T-cell (primary cell): ENCODE data around the gene SMYD4. TPM values are rescaled to one million over a fixed set of nuclear protein-coding genes. Genes with fewer than 3 reads are reported as not detected.

Experiments used
- ATAC-seq, 4 experiments: fragments of 200-7000 bp in 3 of 4; fragments of 150-1000 bp in 1 of 4; cut with Tn5 transposase; replicated peaks in 1 of 4; 1 replicate in 3 of 4; 2 replicates in 1 of 4; pipeline ENCODE4 v1.10.0; 2021; ENCODE audit warnings: moderate library complexity in 3 of 4, mild to moderate bottlenecking in 2 of 4, moderate number of reproducible peaks in 1 of 4
- CTCF ChIA-PET, 2 donors: fragments of 300-600 bp; sonication (Branson Sonifier 250); formaldehyde crosslinking; loops; one replicate each; lab custom pipeline; 2022; ENCODE audit warnings: antibody characterized with exemption in 2 of 2; lab: Charles Lee
- POLR2A ChIA-PET, 2 donors: fragments of 300-600 bp; sonication (Branson Sonifier 250); formaldehyde crosslinking; loops; one replicate each; lab custom pipeline; 2022; ENCODE audit warnings: antibody characterized with exemption in 2 of 2; lab: Charles Lee
- DNase-seq, 35 experiments: peaks; one replicate each; pipeline versions ENCODE4 v3.0.0 to v3.0.0-alpha.2; 2013 to 2023
- H3K27ac ChIP-seq: one replicate; pipeline ENCODE4 v1.5.1; 2013; ENCODE audit warnings: low read length
- H3K27me3 ChIP-seq, 2 experiments: replicated peaks in 1 of 2; 1 replicate in 1 of 2; 2 replicates in 1 of 2; pipeline versions ENCODE4 v1.6.1 to v1.7.0; 2013; ENCODE audit warnings: low read length in 1 of 2, mixed read lengths in 1 of 2; ENCODE audit not compliant: control insufficient read depth in 2 of 2, insufficient read depth in 2 of 2; ENCODE audit errors: extremely low read depth in 1 of 2
- H3K36me3 ChIP-seq, 2 donors: 1 replicate in 1 of 2; 2 replicates in 1 of 2; pipeline versions ENCODE4 v1.6.1 to v1.7.0; 2013; ENCODE audit warnings: low read length in 1 of 2; ENCODE audit not compliant: control insufficient read depth in 2 of 2, insufficient read depth in 1 of 2; ENCODE audit errors: extremely low read depth in 1 of 2
- H3K4me1 ChIP-seq, 2 experiments: 1 replicate in 1 of 2; 2 replicates in 1 of 2; pipeline versions ENCODE4 v1.6.1 to v1.7.0; 2013; ENCODE audit warnings: low read length in 2 of 2, mixed read lengths in 1 of 2; ENCODE audit not compliant: insufficient read depth in 2 of 2, control insufficient read depth in 1 of 2; ENCODE audit errors: extremely low read depth in 1 of 2
- H3K4me3 ChIP-seq, 2 donors: 1 replicate in 1 of 2; 2 replicates in 1 of 2; pipeline versions ENCODE4 v1.5.1 to v1.7.0; 2013; ENCODE audit warnings: mild to moderate bottlenecking in 2 of 2, low read length in 1 of 2, moderate library complexity in 1 of 2; ENCODE audit not compliant: control insufficient read depth in 1 of 2; ENCODE audit errors: extremely low read depth in 1 of 2
- H3K9me3 ChIP-seq: 2 replicates; pipeline ENCODE4 v1.7.0; 2013
- H3K27ac Mint-ChIP-seq, 2 donors: one replicate each; pipeline ENCODE4 v1.8.0; 2020 to 2021; ENCODE audit warnings: mild to moderate bottlenecking in 2 of 2, mixed read lengths in 2 of 2
- H3K27me3 Mint-ChIP-seq, 2 donors: one replicate each; pipeline ENCODE4 v1.8.0; 2021 to 2022; ENCODE audit warnings: mixed read lengths in 2 of 2
- H3K36me3 Mint-ChIP-seq: one replicate; pipeline ENCODE4 v1.8.0; 2021; ENCODE audit warnings: mixed read lengths
- H3K4me1 Mint-ChIP-seq, 3 donors: one replicate each; pipeline ENCODE4 v1.8.0; 2020 to 2022; ENCODE audit warnings: mixed read lengths in 3 of 3, mild to moderate bottlenecking in 1 of 3
- H3K4me3 Mint-ChIP-seq, 3 donors: one replicate each; pipeline ENCODE4 v1.8.0; 2020 to 2022; ENCODE audit warnings: mild to moderate bottlenecking in 3 of 3, mixed read lengths in 3 of 3, moderate library complexity in 3 of 3
- H3K9me3 Mint-ChIP-seq, 3 donors: one replicate each; pipeline ENCODE4 v1.8.0; 2020 to 2022; ENCODE audit warnings: mixed read lengths in 3 of 3
- WGBS: methylation state at CpG from one replicate; pipeline ENCODE4 v1.1.5; 2013; ENCODE audit warnings: missing lambda C conversion rate; ENCODE audit not compliant: insufficient coverage; 5-methylcytosine and 5-hydroxymethylcytosine counted together
- total RNA-seq, 35 experiments: library from RNA in 6 of 35; stranded (reverse) in 6 of 35; fragments of 120-200 nt in 1 of 35; gene quantifications; one replicate each; pipeline versions ENCODE4 v1.2.1 to v1.2.4 and lab custom pipeline; 2013 to 2026

Gene SMYD4
- total RNA-seq, 5 donors from 2014 or later (not counting 1 experiment from before 2014, with no cell fraction given) = 24.4 to 42.7 (median 38.5) TPM

DNA sequence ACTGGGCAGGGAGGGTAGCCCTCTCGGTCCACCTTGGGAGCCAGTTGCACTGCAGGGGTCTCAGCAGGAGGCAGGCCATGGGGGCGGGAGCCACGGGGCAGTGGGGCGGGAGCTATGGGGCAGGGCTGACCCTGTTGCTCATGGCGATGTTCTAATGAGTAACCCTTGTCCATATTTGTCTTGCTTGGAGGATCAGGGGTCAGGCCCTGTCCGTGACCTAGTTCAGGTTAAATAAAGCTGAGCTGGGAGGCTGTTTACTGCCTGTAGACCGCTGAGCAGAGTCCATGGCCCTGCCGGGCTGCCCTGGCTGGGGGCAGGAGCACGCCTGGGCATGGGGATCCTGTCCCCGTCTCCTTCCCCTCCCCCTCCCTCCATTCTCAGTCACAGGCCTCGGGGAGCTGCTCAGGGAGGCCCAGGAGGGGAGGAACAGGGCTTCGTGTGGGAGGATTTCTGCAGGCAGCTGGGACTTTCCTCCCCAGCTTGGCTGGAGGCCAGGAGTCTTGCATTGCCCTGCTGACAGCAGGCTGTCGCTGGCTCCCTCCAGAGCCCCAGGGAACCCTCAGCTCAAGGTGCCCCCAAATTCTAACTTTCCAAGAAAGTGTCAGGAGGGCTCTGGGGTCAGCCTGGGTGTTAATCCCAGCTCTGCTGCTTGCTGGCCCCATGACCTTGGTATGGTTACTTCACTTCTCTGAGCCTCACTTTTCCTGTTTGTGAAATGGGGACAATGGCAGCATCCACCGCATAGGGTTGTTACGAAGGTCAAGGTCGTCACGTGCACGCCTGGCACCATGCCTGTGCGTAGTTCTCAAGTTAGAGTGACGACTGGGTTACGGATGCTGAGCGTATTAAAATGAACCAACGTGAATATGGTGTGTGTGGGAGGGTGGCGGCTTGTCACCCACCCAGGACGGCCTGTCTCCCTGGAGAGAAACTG, 93.1 kb downstream of the SMYD4 start:
- ATAC-seq (peak in 1 of 4 experiments; percentile 38), DNase-seq (peak in 3 of 35 experiments; percentile 15 to 42 (median 23))
- ChIA-PET POLR2A (no interaction called here), CTCF (interaction anchor here in 1 of 2 donors (0.6 kb wide), 1 partner anchor 127 kb away, joined by 5 read pairs; no protein-coding TSS in a partner anchor)
- H3K27me3 Mint-ChIP-seq = no peaks in the 10 kb centered on the region
- H3K9me3 ChIP-seq = no peaks in the 10 kb centered on the region
- no peaks in the 10 kb centered on the region for H3K27me3 ChIP-seq
- no peak overlapping the region for H3K27ac ChIP-seq
- peaks cover 13% of the 10 kb centered on the region for H3K36me3 Mint-ChIP-seq
- peaks cover 7 to 43% of the 10 kb centered on the region in 2 donors for H3K36me3 ChIP-seq
- no peak overlapping the region for H3K4me3 Mint-ChIP-seq
- no peaks in the 10 kb centered on the region for H3K9me3 Mint-ChIP-seq
- peak overlapping the region; percentile 65 to 66 for H3K27ac Mint-ChIP-seq
- no peak overlapping the region for H3K4me3 ChIP-seq
- peaks cover 0 to 19% (median 6%) of the 10 kb centered on the region in 3 donors for H3K4me1 Mint-ChIP-seq
- H3K4me1 ChIP-seq = peaks cover 0 to 13% of the 10 kb centered on the region in 2 experiments
- 81% methylated on average over 17 of the region's 25 CpGs for WGBS

DNA sequence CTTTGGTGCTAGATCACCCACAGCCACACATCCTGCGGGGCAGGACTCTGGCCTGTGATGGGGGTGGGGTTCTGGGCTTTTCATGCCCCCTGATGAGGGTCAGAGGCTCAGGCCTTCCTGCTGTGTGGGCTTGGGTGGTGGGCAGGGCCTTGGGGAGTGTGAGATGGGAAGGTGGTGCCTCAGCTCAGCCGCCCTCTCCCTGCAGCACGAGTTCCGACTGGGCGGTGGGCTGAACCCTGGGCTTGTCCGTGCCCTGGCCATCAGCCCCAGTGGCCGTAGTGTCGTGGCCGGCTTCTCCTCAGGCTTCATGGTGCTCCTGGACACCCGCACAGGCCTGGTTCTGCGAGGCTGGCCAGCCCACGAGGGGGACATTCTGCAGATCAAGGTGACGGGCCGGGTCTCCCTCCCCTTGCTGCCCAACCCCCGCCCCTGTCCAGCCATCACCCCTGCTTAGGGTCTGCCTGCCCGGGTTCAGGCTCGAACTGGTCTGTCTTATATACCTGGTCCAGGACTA, 93.8 kb downstream of the SMYD4 start:
- 95% methylated on average over 15 of the region's 17 CpGs for WGBS
- H3K4me3 ChIP-seq = no peak overlapping the region
- no peak for ATAC-seq
- peaks cover 0 to 13% of the 10 kb centered on the region in 2 experiments for H3K4me1 ChIP-seq
- H3K4me3 Mint-ChIP-seq = no peak overlapping the region
- H3K27me3 ChIP-seq = no peaks in the 10 kb centered on the region
- ChIA-PET POLR2A (interaction anchor here in 1 of 2 donors (0.5 kb wide), 1 partner anchor 11 kb away, joined by 3 read pairs; no protein-coding TSS in a partner anchor), CTCF (no interaction called here)
- H3K27ac ChIP-seq = no peak overlapping the region
- H3K27ac Mint-ChIP-seq = no peak overlapping the region
- H3K36me3 Mint-ChIP-seq = peaks cover 13% of the 10 kb centered on the region
- H3K9me3 Mint-ChIP-seq = no peaks in the 10 kb centered on the region
- no peaks in the 10 kb centered on the region for H3K9me3 ChIP-seq
- no peak for DNase-seq
- H3K36me3 ChIP-seq = peaks cover 9 to 47% of the 10 kb centered on the region in 2 donors
- no peaks in the 10 kb centered on the region for H3K27me3 Mint-ChIP-seq
- H3K4me1 Mint-ChIP-seq = peaks cover 0 to 19% (median 6%) of the 10 kb centered on the region in 3 donors

DNA sequence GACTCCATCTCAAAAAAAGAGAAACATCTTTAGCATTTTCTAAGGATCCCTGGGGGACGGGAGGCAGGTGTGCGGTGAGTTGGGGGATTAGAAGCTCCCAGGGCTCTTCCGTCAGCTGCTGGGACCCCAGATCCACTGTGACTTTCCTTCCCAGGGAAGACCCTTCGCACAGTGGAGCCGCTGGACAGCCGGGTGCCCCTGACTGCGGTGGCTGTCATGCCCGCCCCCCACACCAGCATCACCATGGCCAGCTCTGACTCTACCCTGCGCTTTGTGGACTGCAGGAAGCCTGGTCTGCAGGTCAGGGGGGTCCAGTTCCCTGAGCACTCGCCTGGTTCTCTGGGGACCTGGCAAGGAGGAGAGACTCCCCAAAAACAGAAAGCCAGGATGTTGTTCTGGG, 94.3 kb downstream of the SMYD4 start:
- Histone ChIP-seq H3K27ac (no peak overlapping the region), H3K4me1 (peaks cover 0 to 13% of the 10 kb centered on the region in 2 experiments), H3K4me3 (no peak overlapping the region), H3K27me3 (no peaks in the 10 kb centered on the region), H3K9me3 (no peaks in the 10 kb centered on the region), H3K36me3 (peaks cover 14 to 51% of the 10 kb centered on the region in 2 donors)
- Mint-ChIP-seq H3K9me3 (no peaks in the 10 kb centered on the region), H3K27ac (no peak overlapping the region), H3K4me1 (peaks cover 0 to 19% (median 6%) of the 10 kb centered on the region in 3 donors), H3K36me3 (peaks cover 13% of the 10 kb centered on the region), H3K27me3 (no peaks in the 10 kb centered on the region), H3K4me3 (no peak overlapping the region)
- WGBS = 98% methylated on average over 9 of the region's 10 CpGs
- ChIA-PET POLR2A (interaction anchor here in 1 of 2 donors (0.5 kb wide), 1 partner anchor 11 kb away, joined by 3 read pairs; no protein-coding TSS in a partner anchor), CTCF (no interaction called here)
- ATAC-seq (no peak), DNase-seq (no peak)

DNA sequence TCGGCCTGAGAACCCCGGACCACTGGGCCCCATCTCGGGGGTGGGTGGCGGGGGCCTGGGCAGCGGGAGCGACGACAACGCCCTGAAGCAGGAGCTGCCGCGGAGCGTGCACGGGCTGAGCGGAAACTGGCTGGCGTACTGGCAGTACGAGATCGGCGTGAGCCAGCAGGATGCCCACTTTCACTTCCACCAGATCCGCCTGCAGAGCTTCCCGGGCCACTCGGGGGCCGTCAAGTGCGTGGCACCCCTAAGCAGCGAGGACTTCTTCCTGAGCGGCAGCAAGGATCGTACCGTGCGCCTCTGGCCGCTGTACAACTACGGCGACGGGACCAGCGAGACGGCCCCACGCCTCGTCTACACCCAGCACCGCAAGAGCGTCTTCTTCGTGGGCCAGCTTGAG, 95.9 kb downstream of the SMYD4 start:
- WGBS = 96% methylated on average over 38 of the region's 38 CpGs
- no peak for ATAC-seq
- peaks cover 14 to 59% of the 10 kb centered on the region in 2 donors for H3K36me3 ChIP-seq
- Mint-ChIP-seq H3K27me3 (no peaks in the 10 kb centered on the region), H3K4me1 (peaks cover 9 to 28% (median 15%) of the 10 kb centered on the region in 3 donors), H3K4me3 (no peak overlapping the region), H3K36me3 (peaks cover 21% of the 10 kb centered on the region), H3K9me3 (no peaks in the 10 kb centered on the region), H3K27ac (no peak overlapping the region)
- no peak overlapping the region for H3K27ac ChIP-seq
- H3K4me3 ChIP-seq = no peak overlapping the region
- no peak for DNase-seq
- ChIA-PET CTCF (no interaction called here), POLR2A (interaction anchor here in 1 of 2 donors (0.6 kb wide), 1 partner anchor 17 kb away, joined by 3 read pairs; no protein-coding TSS in a partner anchor)
- H3K4me1 ChIP-seq = peaks cover 0 to 24% of the 10 kb centered on the region in 2 experiments
- no peaks in the 10 kb centered on the region for H3K27me3 ChIP-seq
- no peaks in the 10 kb centered on the region for H3K9me3 ChIP-seq

DNA sequence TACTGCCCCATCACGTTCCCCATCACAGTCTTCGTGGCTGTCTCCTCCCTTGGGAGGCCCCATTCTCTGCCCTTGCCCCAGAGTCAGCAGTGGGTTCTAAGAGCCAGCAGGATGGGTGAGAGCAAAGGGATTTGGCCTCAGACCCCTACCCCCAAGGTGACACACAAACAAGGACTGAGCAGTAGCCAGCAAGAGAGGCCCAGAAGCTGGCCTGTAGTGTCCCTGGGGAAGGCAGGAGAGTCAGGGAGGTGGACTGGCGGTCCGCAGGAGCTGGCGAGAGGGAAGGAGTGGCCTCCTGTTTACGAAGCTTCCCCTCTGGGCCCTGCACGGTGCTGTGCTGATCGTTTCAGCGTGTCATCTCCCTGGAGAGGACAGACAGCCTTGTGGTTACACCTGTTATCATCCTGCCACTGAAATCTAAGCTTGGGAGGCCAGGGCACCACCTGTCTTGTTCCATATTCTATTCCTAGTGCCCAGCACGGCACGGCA, 96.8 kb downstream of the SMYD4 start:
- Histone ChIP-seq H3K27me3 (no peaks in the 10 kb centered on the region), H3K9me3 (no peaks in the 10 kb centered on the region), H3K4me3 (no peak overlapping the region), H3K4me1 (peaks cover 0 to 33% of the 10 kb centered on the region in 2 experiments), H3K36me3 (peaks cover 17 to 63% of the 10 kb centered on the region in 2 donors), H3K27ac (no peak overlapping the region)
- Mint-ChIP-seq H3K4me3 (no peak overlapping the region), H3K27me3 (no peaks in the 10 kb centered on the region), H3K9me3 (no peaks in the 10 kb centered on the region), H3K4me1 (peaks cover 9 to 35% (median 21%) of the 10 kb centered on the region in 3 donors), H3K27ac (no peak overlapping the region), H3K36me3 (peaks cover 21% of the 10 kb centered on the region)
- DNase-seq (no peak), ATAC-seq (no peak)
- ChIA-PET POLR2A (no interaction called here), CTCF (no interaction called here)
- 80% methylated on average over 9 of the region's 11 CpGs for WGBS

DNA sequence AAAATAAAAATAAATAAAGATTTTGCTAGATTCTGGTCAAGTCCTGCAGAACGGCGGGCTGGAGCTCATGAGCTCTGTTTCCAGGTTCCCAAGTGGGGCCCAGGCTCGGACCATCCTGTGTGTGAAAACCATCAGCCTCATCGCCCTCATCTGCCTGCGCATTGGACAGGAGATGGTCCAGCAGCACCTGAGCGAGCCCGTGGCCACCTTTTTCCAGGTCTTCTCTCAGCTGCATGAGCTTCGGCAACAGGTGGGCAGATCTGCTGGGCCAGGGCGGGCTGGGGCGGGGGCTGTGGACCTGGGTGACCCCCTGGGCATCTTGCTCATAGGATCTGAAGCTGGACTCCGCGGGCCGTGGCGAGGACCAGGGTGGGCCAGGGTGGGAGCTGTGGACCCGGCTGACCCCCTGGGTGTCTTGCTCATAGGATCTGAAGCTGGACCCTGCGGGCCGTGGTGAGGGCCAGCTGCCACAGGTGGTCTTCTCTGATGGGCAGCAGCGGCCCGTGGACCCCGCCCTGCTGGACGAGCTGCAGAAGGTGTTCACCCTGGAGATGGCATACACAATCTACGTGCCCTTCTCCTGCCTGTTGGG, 97.4 kb downstream of the SMYD4 start:
- Histone ChIP-seq H3K9me3 (no peaks in the 10 kb centered on the region), H3K36me3 (peaks cover 22 to 64% of the 10 kb centered on the region in 2 donors), H3K27ac (no peak overlapping the region), H3K4me1 (peaks cover 2 to 38% of the 10 kb centered on the region in 2 experiments), H3K27me3 (no peaks in the 10 kb centered on the region), H3K4me3 (no peak overlapping the region)
- ATAC-seq = no peak
- ChIA-PET CTCF (no interaction called here), POLR2A (interaction anchor here in 1 of 2 donors (0.6 kb wide), 1 partner anchor 555 kb away, joined by 3 read pairs; no protein-coding TSS in a partner anchor)
- no peak for DNase-seq
- WGBS = 96% methylated on average over 22 of the region's 22 CpGs
- Mint-ChIP-seq H3K27ac (no peak overlapping the region), H3K27me3 (no peaks in the 10 kb centered on the region), H3K36me3 (peaks cover 21% of the 10 kb centered on the region), H3K4me3 (no peak overlapping the region), H3K4me1 (peaks cover 9 to 35% (median 25%) of the 10 kb centered on the region in 3 donors), H3K9me3 (no peaks in the 10 kb centered on the region)
